GM19193 (cell line): ENCODE data around the gene KCNQ2.

Source experiments
- POLR2A ChIP-seq: IDR thresholded peaks from 4 replicates; pipeline ENCODE4 v1.6.1; 2011; ENCODE audit not compliant: insufficient read depth, insufficient read length; ENCODE audit errors: extremely low read depth

The KCNQ2 gene

GRCh38 chr20:63383556-63383955 is 88.9 kb downstream of the KCNQ2 start:
- TF ChIP-seq POLR2A: no peak

GRCh38 chr20:63382551-63383300 is 89.7 kb downstream of the KCNQ2 start:
- no peak for TF ChIP-seq POLR2A

GRCh38 chr20:63381781-63382431 is 90.5 kb downstream of the KCNQ2 start:
- TF ChIP-seq POLR2A: no peak

GRCh38 chr20:63380346-63380870 is 92.0 kb downstream of the KCNQ2 start:
- TF ChIP-seq POLR2A: no peak

- no peak for TF ChIP-seq POLR2A
These were observed 93.2 kb downstream of the KCNQ2 start for GRCh38 chr20:63379296-63379695.

- TF ChIP-seq POLR2A: no peak
These were observed 93.8 kb downstream of the KCNQ2 start for GRCh38 chr20:63378626-63379025.

- TF ChIP-seq POLR2A: no peak
These were observed 94.5 kb downstream of the KCNQ2 start for GRCh38 chr20:63377951-63378381.

- no peak for TF ChIP-seq POLR2A
These were observed 95.1 kb downstream of the KCNQ2 start for GRCh38 chr20:63377256-63377941.

- no peak for TF ChIP-seq POLR2A
These were observed 95.9 kb downstream of the KCNQ2 start for GRCh38 chr20:63376283-63377250.

GRCh38 chr20:63375438-63375837 is 97.0 kb downstream of the KCNQ2 start:
- no peak for TF ChIP-seq POLR2A

- no peak for TF ChIP-seq POLR2A
These were observed 98.0 kb downstream of the KCNQ2 start for GRCh38 chr20:63374504-63374903.

- TF ChIP-seq POLR2A: no peak
These were observed 98.5 kb downstream of the KCNQ2 start for GRCh38 chr20:63373996-63374395.

GRCh38 chr20:63372971-63373885 is 99.2 kb downstream of the KCNQ2 start:
- TF ChIP-seq POLR2A: no peak
